ENCODE results near the gene HCN4.
A peak's percentile ranks its signal among the peaks of the same experiment; 100 is the strongest.

The HCN4 gene

DNA sequence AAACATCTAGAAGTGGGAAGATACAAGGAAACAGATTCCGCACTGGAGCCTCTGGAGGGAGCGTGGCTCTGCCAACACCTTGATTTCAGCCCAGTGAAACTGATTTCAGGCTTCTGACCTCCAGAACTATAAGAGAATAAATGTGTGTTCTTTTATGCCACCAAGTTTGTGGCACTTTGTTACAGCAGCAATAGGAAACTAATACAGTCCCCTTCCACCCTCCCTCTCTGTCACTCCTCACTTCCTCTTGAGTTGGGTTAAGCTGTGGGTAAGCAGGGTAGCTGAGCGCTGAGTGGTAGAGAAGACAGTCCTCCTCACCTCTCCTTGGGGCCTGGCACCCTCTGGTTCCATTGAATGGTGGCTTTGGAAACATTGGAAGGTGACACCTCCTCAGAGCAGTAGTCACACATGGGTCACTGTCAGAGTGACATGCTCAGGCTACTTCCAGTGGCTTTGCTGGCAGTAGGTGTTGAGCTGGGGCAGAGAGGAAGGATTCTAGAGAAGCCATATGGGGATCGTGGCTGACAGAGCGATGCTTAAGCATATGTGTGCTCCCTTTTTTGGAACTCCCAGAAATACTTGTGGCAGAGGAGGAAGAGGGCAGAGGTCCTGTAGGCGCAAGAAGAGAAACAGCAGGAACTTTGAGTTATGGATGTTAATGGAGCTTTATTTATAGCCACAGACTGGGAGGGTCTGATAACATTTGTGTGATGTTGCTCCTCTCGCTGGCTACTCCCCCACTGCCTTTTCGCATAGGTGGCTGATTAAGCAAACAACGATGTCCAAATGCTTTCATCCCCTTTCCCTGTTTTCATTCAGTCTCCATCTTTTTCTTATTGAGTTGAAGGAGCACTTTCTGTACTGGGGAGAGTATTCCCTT is 14.8 kb upstream of the HCN4 start:
- DNase-seq (ENCODE audit: low spot score) (peak; percentile 13), ATAC-seq (ENCODE audit: low read depth) (no peak)
- peaks cover 12% of the 10 kb centered on the region for H3K4me1 ChIP-seq (ENCODE audit: insufficient read depth, poor library complexity, severe bottlenecking)
- no peaks in the 10 kb centered on the region for H3K27me3 ChIP-seq (ENCODE audit: insufficient read depth, poor library complexity, severe bottlenecking)
- no peak overlapping the region for H3K4me3 ChIP-seq (ENCODE audit: severe bottlenecking)
- H3K9me3 ChIP-seq (ENCODE audit: severe bottlenecking), result no peaks in the 10 kb centered on the region
- H3K36me3 ChIP-seq (ENCODE audit: low read depth), result no peaks in the 10 kb centered on the region
- no peak overlapping the region for H3K27ac ChIP-seq (ENCODE audit: poor library complexity, severe bottlenecking)
- TF ChIP-seq, protein P1, sequence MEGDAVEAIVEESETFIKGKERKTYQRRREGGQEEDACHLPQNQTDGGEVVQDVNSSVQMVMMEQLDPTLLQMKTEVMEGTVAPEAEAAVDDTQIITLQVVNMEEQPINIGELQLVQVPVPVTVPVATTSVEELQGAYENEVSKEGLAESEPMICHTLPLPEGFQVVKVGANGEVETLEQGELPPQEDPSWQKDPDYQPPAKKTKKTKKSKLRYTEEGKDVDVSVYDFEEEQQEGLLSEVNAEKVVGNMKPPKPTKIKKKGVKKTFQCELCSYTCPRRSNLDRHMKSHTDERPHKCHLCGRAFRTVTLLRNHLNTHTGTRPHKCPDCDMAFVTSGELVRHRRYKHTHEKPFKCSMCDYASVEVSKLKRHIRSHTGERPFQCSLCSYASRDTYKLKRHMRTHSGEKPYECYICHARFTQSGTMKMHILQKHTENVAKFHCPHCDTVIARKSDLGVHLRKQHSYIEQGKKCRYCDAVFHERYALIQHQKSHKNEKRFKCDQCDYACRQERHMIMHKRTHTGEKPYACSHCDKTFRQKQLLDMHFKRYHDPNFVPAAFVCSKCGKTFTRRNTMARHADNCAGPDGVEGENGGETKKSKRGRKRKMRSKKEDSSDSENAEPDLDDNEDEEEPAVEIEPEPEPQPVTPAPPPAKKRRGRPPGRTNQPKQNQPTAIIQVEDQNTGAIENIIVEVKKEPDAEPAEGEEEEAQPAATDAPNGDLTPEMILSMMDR (IDR thresholded peaks at IDR 0.05; ENCODE audit: poor library complexity, severe bottlenecking), result no peak

DNA sequence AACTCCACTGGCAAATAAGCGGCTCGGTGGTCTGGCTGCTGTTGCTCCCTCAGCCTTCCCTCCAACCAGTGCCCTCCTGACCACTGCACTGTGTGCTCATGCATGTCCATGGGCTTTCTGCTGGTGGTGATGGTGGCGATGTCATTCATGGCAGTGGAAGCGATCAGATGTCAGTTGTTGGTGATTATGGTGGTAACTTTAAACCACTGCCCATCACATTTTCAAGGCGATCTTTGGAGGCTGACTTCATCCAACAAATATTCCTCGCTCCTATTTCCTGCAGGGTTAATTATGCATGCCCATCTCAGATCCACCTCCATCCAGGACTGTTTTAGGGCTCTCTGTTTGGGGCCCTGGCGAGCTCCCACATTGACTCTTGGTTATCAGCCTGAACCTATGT is 13.4 kb upstream of the HCN4 start:
- no peak for DNase-seq (ENCODE audit: low spot score)
- H3K9me3 ChIP-seq (ENCODE audit: severe bottlenecking), result no peaks in the 10 kb centered on the region

GRCh38 chr15:73380661-73381060 is 11.9 kb upstream of the HCN4 start:
- H3K4me1 ChIP-seq (ENCODE audit: insufficient read depth, poor library complexity, severe bottlenecking), result no peaks in the 10 kb centered on the region
- TF ChIP-seq, protein P1 (IDR thresholded peaks at IDR 0.05; ENCODE audit: poor library complexity, severe bottlenecking), result no peak
- DNase-seq (ENCODE audit: low spot score) (no peak), ATAC-seq (ENCODE audit: low read depth) (no peak)
- H3K9me3 ChIP-seq (ENCODE audit: severe bottlenecking), result no peaks in the 10 kb centered on the region
- H3K27ac ChIP-seq (ENCODE audit: poor library complexity, severe bottlenecking), result no peak overlapping the region
- H3K4me3 ChIP-seq (ENCODE audit: severe bottlenecking), result no peak overlapping the region
- H3K27me3 ChIP-seq (ENCODE audit: insufficient read depth, poor library complexity, severe bottlenecking), result peaks cover 4% of the 10 kb centered on the region
- no peaks in the 10 kb centered on the region for H3K36me3 ChIP-seq (ENCODE audit: low read depth)

More for the DNA sequence above, 13.4 kb upstream of the HCN4 start:
- Histone ChIP-seq H3K36me3 (ENCODE audit: low read depth) (no peaks in the 10 kb centered on the region), H3K4me1 (ENCODE audit: insufficient read depth, poor library complexity, severe bottlenecking) (no peaks in the 10 kb centered on the region), H3K4me3 (ENCODE audit: severe bottlenecking) (no peak overlapping the region), H3K27me3 (ENCODE audit: insufficient read depth, poor library complexity, severe bottlenecking) (no peaks in the 10 kb centered on the region), H3K27ac (ENCODE audit: poor library complexity, severe bottlenecking) (no peak overlapping the region)
- no peak for ATAC-seq (ENCODE audit: low read depth)
- TF ChIP-seq, protein P1 (IDR thresholded peaks at IDR 0.05; ENCODE audit: poor library complexity, severe bottlenecking), result no peak

GRCh38 chr15:73378089-73378488 is 9.3 kb upstream of the HCN4 start:
- Histone ChIP-seq H3K36me3 (ENCODE audit: low read depth) (no peaks in the 10 kb centered on the region), H3K27ac (ENCODE audit: poor library complexity, severe bottlenecking) (no peak overlapping the region), H3K4me1 (ENCODE audit: insufficient read depth, poor library complexity, severe bottlenecking) (no peaks in the 10 kb centered on the region), H3K27me3 (ENCODE audit: insufficient read depth, poor library complexity, severe bottlenecking) (peaks cover 5% of the 10 kb centered on the region), H3K9me3 (ENCODE audit: severe bottlenecking) (no peaks in the 10 kb centered on the region), H3K4me3 (ENCODE audit: severe bottlenecking) (no peak overlapping the region)
- TF ChIP-seq, protein P1 (IDR thresholded peaks at IDR 0.05; ENCODE audit: poor library complexity, severe bottlenecking), result no peak
- ATAC-seq (ENCODE audit: low read depth), result no peak
- no peak for DNase-seq (ENCODE audit: low spot score)

DNA sequence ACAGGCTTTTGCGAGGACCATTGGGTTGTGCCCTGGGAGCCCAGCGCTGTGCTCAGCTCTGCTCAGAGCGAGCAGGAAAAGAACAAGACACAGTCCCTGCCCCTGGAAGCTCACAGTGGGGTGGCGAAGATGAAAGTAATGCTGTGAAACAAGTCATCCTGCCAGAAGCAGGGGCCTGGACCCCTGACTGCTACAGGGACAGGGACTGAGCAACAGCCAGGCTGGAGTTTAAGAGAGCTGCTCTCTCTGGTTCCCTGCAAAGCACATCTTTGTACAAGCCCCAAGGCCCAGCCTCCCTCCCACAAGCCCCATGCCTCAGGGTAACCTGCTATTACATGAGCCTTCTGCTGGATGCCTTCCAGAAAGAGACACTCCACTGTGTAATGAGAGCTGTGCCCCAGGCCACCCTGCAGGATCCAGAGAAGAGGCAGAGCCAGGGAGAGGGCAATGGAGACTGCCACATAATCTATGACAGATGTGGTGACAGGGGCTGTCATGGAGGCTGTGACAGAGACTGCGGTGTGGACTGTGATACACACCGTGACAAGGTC is 7.1 kb upstream of the HCN4 start:
- TF ChIP-seq, protein P1 (IDR thresholded peaks at IDR 0.05; ENCODE audit: poor library complexity, severe bottlenecking), result no peak
- no peak overlapping the region for H3K4me3 ChIP-seq (ENCODE audit: severe bottlenecking)
- no peaks in the 10 kb centered on the region for H3K4me1 ChIP-seq (ENCODE audit: insufficient read depth, poor library complexity, severe bottlenecking)
- no peak overlapping the region for H3K27ac ChIP-seq (ENCODE audit: poor library complexity, severe bottlenecking)
- ATAC-seq (ENCODE audit: low read depth) (peak; percentile 47), DNase-seq (ENCODE audit: low spot score) (no peak)
- H3K27me3 ChIP-seq (ENCODE audit: insufficient read depth, poor library complexity, severe bottlenecking), result peaks cover 28% of the 10 kb centered on the region
- no peaks in the 10 kb centered on the region for H3K36me3 ChIP-seq (ENCODE audit: low read depth)
- no peaks in the 10 kb centered on the region for H3K9me3 ChIP-seq (ENCODE audit: severe bottlenecking)
